Stimulated activated CD4-positive, alpha-beta T cell treated with anti-CD3 and anti-CD28 coated beads, TNF-alpha, amount 100 ng/mL, for 48 hours (primary cell): ENCODE measurements around the gene PLBD2.
A peak's percentile ranks its signal among the peaks of the same experiment; 100 is the strongest.
"Not testable (repeated sequence)": the region's sequence is repeated elsewhere in the genome, so short reads cannot be mapped to it uniquely, and the experiment has no call there.

Source experiments
- DNase-seq, 3 donors: peaks; one replicate each; pipeline ENCODE4 v3.0.0-alpha.2; 2020; ENCODE audit warnings: low read depth in 3 of 3

The PLBD2 gene

GRCh38 chr12:113334786-113335539 is 23.4 kb upstream of the PLBD2 start, which contains the start of gene SLC8B1:
TSS of gene SLC8B1 (minus strand) at chr12:113335109. CDS start at chr12:113332878, 2,231 bp downstream.
- DNase-seq = peak; percentile 76 to 85 (median 78)

DNA sequence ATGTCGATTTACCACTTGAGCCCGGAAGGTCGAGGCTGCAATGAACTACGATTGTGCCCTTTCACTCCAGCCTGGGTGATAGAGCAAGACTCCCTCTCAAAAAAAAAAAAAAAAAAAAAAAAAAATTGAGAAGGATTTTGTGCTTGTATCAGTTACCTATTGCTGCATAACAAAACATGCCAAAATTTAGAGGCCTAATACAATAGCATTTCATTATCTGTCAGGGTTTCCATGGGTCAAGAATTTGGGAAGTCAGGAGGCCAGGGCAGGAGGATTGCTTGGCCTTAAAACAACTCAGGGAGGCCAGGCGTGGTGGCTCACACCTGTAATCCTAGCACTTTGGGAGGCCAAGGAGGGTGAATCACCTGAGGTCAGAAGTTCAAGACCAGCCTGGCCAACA is 18.8 kb upstream of the PLBD2 start:
- no peak for DNase-seq

DNA sequence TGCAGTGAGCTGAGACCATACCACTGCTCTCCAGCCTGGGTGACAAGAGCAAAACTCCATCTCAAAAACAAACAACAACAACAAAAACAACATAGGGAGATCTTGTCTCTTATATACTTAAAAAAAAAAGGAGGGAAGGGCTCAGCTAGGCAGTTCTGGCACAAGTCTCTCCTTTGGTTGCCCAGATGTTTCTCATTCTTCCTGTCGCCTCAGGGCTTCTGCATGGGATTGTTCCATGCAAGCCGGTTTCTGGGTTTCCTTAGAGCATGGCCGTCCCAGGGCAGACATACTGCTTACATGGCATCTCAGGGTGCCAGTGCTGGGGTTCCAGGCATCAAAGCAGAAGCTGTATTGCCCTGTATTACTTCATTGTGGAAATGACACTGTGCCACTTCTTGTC is 18.3 kb upstream of the PLBD2 start:
- DNase-seq = no peak

GRCh38 chr12:113341535-113341934 is 16.9 kb upstream of the PLBD2 start:
- DNase-seq = no peak

GRCh38 chr12:113345318-113345717 is 13.1 kb upstream of the PLBD2 start:
- no peak for DNase-seq

GRCh38 chr12:113346353-113346752 is 12.0 kb upstream of the PLBD2 start:
- DNase-seq = no peak

DNA sequence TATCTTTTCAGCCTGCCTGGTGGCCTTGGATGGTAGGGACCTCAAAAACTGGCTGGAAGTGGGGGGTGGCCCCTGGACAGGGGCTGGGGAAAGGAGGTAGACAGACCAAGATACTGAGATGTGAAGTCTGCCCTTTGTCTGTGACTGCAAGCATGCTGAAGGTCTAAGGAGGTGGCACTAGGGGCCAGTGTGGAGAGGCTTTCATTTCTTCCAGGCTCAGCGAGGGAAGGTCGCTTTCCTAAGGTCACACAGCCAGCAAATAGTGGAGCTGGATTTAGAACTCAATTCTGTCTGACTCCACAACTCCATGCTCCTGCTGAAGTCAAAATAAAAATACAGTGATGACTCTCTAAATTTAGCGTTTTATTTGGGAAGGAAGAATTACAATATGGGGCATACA is 11.3 kb upstream of the PLBD2 start:
- no peak for DNase-seq

DNA sequence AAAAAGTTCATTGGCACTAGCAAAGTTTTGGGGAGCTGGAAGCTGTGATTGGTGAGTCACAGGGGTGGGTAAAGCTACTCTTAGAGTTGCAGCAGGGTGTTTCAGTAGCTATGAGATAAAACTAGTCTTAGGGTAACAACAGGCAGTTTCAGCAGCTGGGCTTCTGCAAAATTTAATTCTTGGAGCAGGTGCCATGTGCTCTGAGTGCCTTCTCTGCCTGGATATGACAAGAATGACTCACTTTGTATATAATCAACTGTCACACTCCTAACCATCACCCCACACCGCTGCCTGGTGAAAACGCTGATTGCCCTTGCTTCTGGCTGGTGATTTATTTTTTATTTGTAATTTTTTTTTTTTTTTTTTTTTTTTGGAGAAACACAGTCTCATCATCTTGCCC is 10.5 kb upstream of the PLBD2 start:
- DNase-seq = no peak

DNA sequence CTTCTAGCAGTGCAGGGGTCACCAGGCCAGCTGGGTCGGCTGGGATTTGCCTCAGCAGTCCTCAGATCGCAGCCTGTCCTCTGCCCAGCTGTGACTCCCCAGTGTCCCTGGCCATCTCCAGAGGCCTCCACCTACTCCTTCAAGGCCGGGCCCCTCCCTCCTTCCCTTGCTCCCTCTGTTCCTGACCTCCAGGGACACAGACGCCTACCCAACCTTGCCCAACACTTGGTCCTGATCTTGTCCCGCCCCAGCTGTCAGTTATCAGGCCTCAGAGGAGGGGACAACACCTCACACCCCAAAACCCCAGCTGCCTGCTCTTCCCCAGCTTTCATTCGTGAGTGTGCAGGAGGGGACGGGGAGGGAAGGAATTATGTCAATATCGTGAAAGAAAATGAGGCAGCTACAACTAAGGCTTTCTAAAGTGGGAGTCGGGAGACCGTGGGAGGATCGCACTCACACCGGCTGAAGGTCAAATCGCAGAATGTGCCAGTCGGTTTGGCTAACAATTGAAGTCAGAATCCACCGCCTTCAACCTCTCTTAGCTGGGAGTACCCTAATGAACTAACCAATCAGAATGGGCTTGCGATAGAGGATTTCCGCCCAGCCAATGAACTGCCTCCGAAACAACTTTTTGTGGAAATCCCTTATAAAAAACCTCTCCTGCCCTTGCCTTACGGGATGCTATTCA is 9.4 kb upstream of the PLBD2 start:
- no peak for DNase-seq

DNA sequence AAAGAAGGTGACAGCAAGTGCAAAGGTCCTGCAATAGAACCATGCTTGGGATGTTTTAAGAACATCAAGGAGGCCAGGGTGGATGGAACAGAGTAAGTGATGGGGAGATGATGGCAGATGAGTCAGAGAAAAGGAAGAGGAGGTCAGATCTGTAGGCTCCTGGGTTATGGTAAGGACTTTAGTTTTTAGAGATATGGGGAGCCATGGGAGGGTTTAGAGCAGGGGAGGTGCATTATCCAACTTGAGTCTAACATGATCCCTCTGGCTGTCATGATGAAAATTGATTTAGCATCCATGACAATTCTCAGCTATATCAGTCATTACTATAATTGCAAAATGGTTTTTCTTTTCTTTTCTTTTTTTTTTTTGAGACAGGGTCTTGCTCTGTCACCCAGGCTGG is 7.3 kb upstream of the PLBD2 start:
- DNase-seq = no peak

- DNase-seq = not testable (repeated sequence)
Observed at GRCh38 chr12:113354192-113354591, 4.2 kb upstream of the PLBD2 start.

DNA sequence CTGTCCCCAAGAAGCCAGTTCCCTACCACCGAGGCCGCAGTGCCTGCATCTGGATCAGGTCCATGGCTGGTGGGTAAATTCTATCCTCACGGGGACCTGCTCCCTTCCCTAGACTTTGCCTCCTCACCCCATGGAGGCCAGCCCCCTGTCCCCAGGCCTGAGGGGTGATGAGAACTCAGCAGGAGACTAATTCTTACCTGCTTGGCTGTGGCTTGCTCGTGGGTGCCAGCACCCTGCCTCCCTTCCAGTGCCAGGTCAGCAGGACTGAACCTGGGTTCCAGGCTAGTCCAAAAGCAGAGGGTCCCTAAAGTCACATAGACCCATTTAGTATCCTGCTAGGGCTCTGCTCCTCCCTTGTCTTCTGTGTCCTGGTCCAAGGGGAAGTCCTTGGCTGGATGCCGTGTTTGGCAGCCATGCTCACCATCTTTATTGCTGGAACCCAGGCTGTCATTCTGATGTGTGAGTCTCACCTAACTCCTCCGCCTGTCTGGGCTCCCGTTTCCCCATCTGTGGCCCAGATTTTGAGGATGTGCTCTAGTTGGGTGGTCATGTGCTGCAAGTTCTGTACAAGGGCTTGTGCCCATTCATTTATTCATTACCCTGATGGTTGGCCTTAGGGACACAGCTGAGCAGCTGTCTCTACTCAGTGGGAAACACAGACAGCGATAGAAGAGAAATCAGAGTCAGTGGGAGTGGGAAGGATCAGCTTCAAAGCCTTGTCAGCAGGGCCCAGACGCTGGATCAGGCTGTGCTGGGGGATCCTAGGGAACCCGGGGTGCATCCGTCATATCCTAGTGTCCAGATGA is 949 bp downstream of the PLBD2 start:
- no peak for DNase-seq

GRCh38 chr12:113359939-113360748 is 1.8 kb downstream of the PLBD2 start:
- no peak for DNase-seq

GRCh38 chr12:113361574-113362370 is 3.4 kb downstream of the PLBD2 start:
- no peak for DNase-seq

- no peak for DNase-seq
Observed at GRCh38 chr12:113364698-113365097, 6.3 kb downstream of the PLBD2 start.

DNA sequence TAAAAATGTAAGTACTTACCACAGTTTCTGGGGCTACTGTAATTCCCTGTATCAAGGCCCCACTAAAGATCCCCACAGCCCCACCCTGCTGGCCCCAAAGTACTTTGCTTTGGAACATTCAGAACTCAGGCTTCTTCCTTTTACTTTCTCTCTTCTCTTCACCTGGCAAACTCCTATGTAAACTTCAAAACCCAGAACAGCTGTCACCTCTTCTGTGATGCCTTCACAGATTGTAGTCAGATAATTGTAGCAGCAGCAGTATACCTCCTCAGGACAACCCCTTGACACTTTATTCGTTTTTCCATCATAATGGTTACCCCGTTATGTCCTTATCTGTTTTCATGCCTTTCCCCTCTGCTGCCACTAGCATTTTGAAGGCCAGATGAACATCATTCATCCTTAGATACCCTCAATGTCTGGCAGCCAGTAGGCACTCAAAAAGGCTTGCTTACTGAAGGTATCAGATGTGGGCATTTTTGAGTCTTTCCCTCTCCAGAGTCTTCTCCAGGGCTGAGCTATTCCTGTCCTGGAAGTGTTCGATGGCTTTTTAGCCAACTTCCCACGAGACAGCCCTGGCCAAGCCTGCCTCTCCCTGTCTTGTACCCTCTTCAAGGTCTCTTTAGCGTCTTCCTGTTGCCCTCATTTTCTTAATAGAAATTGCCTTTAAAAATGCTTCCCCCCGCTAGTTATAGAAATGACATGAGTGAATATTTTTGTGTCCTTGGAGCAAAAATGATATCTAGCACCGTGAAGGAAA is 7.4 kb downstream of the PLBD2 start:
- no peak for DNase-seq

DNA sequence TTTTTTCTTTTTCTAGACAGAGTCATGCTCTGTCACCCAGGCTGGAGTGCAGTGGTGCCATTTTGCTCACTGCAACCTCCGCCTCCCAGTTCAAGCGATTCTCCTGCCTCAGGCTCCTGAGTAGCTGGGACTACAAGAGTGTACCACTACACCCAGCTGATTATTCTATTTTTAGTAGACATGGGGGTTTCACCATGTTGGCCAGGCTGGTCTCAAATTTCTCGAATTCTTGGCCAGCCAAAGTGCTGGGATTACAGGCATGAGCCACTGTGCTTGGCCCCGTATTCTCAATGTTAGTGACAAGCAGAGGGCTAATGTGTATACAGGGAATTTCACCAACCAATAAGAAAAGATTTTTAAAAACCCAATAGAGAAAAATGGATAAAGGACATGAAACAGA is 8.4 kb downstream of the PLBD2 start:
- DNase-seq = no peak

- DNase-seq = no peak
Observed at GRCh38 chr12:113368331-113368730, 9.9 kb downstream of the PLBD2 start.

GRCh38 chr12:113369391-113369985 is 11.1 kb downstream of the PLBD2 start:
- DNase-seq = no peak
